Esophagus squamous epithelium (tissue), 4 donors: ENCODE results near the gene HUS1B.

Experiments
- CTCF ChIP-seq, 6 experiments: fragments of 450-650 bp in 4 of 6; fragments of 200-600 bp in 2 of 6; sonication (generic) in 2 of 6; IDR thresholded peaks; one replicate each; pipeline ENCODE4 v1.5.1; 2016 to 2019; ENCODE audit warnings: antibody characterized with exemption in 6 of 6, mild to moderate bottlenecking in 4 of 6, moderate library complexity in 4 of 6
- POLR2A ChIP-seq, 4 donors: fragments of 450-650 bp; IDR thresholded peaks; one replicate each; pipeline ENCODE4 v1.6.1; 2017; ENCODE audit warnings: antibody characterized with exemption in 4 of 4, mild to moderate bottlenecking in 4 of 4, moderate library complexity in 3 of 4

- TF ChIP-seq CTCF (IDR thresholded peaks at IDR 0.05) (no peak), POLR2A (IDR thresholded peaks at IDR 0.05) (no peak)
Measured at GRCh38 chr6:689223-689622, 32.3 kb upstream of the HUS1B start.
